HUES48 (cell line): ENCODE measurements around the gene RAB18.
A peak's percentile ranks its signal among the peaks of the same experiment; 100 is the strongest.

Experiments
- H3K27ac ChIP-seq: one replicate; pipeline ENCODE4 v1.7.0; 2013; ENCODE audit warnings: low read depth, low read length, inconsistent platforms
- H3K27me3 ChIP-seq: 2 replicates; pipeline ENCODE4 v1.6.1; 2013; ENCODE audit warnings: mild to moderate bottlenecking, low read length; ENCODE audit not compliant: control insufficient read depth, insufficient read depth
- H3K36me3 ChIP-seq: 2 replicates; pipeline ENCODE4 v1.6.1; 2013; ENCODE audit warnings: low read length; ENCODE audit not compliant: control insufficient read depth, insufficient read depth
- H3K4me1 ChIP-seq: 2 replicates; pipeline ENCODE4 v1.6.1; 2013; ENCODE audit warnings: mild to moderate bottlenecking, low read length; ENCODE audit not compliant: control insufficient read depth, insufficient read depth
- H3K4me3 ChIP-seq: 2 replicates; pipeline ENCODE4 v1.5.1; 2013; ENCODE audit warnings: mild to moderate bottlenecking, low read depth, low read length
- H3K9ac ChIP-seq: 2 replicates; pipeline ENCODE4 v1.6.1; 2013; ENCODE audit warnings: mild to moderate bottlenecking, low read depth, low read length, moderate library complexity
- H3K9me3 ChIP-seq: 2 replicates; pipeline ENCODE4 v1.6.1; 2013; ENCODE audit warnings: low read length; ENCODE audit not compliant: control insufficient read depth, insufficient read depth

Gene RAB18

GRCh38 chr10:27481486-27481885, 22.6 kb upstream of the RAB18 start:
- Histone ChIP-seq H3K9me3 (no peaks in the 10 kb centered on the region), H3K4me3 (no peak overlapping the region), H3K27ac (no peak overlapping the region), H3K4me1 (no peaks in the 10 kb centered on the region), H3K9ac (no peak overlapping the region), H3K36me3 (no peaks in the 10 kb centered on the region), H3K27me3 (no peaks in the 10 kb centered on the region)

GRCh38 chr10:27482984-27483956, 20.8 kb upstream of the RAB18 start:
- H3K27me3 ChIP-seq, result no peaks in the 10 kb centered on the region
- H3K27ac ChIP-seq, result no peak overlapping the region
- no peak overlapping the region for H3K4me3 ChIP-seq
- no peaks in the 10 kb centered on the region for H3K36me3 ChIP-seq
- no peaks in the 10 kb centered on the region for H3K9me3 ChIP-seq
- H3K9ac ChIP-seq, result no peak overlapping the region
- H3K4me1 ChIP-seq, result no peaks in the 10 kb centered on the region

- Histone ChIP-seq H3K36me3 (no peaks in the 10 kb centered on the region), H3K27me3 (no peaks in the 10 kb centered on the region), H3K4me3 (no peak overlapping the region), H3K9ac (no peak overlapping the region), H3K27ac (no peak overlapping the region), H3K4me1 (no peaks in the 10 kb centered on the region), H3K9me3 (peaks cover 6% of the 10 kb centered on the region; the same call in 1 of the 2 replicates)
Observed at GRCh38 chr10:27485368-27485767, 18.7 kb upstream of the RAB18 start.

- H3K4me3 ChIP-seq, result no peak overlapping the region
- no peak overlapping the region for H3K27ac ChIP-seq
- no peak overlapping the region for H3K9ac ChIP-seq
- peaks cover 10% of the 10 kb centered on the region for H3K9me3 ChIP-seq
- no peaks in the 10 kb centered on the region for H3K4me1 ChIP-seq
- H3K27me3 ChIP-seq, result no peaks in the 10 kb centered on the region
- no peaks in the 10 kb centered on the region for H3K36me3 ChIP-seq
Observed at GRCh38 chr10:27485986-27486385, 18.1 kb upstream of the RAB18 start.

GRCh38 chr10:27490807-27491206, 13.3 kb upstream of the RAB18 start:
- Histone ChIP-seq H3K27ac (no peak overlapping the region), H3K4me3 (no peak overlapping the region), H3K36me3 (no peaks in the 10 kb centered on the region), H3K9me3 (peaks cover 22% of the 10 kb centered on the region), H3K4me1 (no peaks in the 10 kb centered on the region), H3K27me3 (no peaks in the 10 kb centered on the region), H3K9ac (no peak overlapping the region)

- H3K9me3 ChIP-seq, result peaks cover 22% of the 10 kb centered on the region
- no peak overlapping the region for H3K27ac ChIP-seq
- H3K4me3 ChIP-seq, result no peak overlapping the region
- no peaks in the 10 kb centered on the region for H3K4me1 ChIP-seq
- no peak overlapping the region for H3K9ac ChIP-seq
- H3K36me3 ChIP-seq, result no peaks in the 10 kb centered on the region
- no peaks in the 10 kb centered on the region for H3K27me3 ChIP-seq
Observed at GRCh38 chr10:27494116-27494805, 9.8 kb upstream of the RAB18 start.

GRCh38 chr10:27496137-27496536, 8.0 kb upstream of the RAB18 start:
- H3K27ac ChIP-seq, result no peak overlapping the region
- H3K4me3 ChIP-seq, result no peak overlapping the region
- H3K4me1 ChIP-seq, result no peaks in the 10 kb centered on the region
- H3K9ac ChIP-seq, result no peak overlapping the region
- H3K36me3 ChIP-seq, result no peaks in the 10 kb centered on the region
- H3K9me3 ChIP-seq, result peaks cover 10% of the 10 kb centered on the region
- no peaks in the 10 kb centered on the region for H3K27me3 ChIP-seq

GRCh38 chr10:27500096-27500495, 4.0 kb upstream of the RAB18 start:
- Histone ChIP-seq H3K9me3 (no peaks in the 10 kb centered on the region), H3K4me3 (no peak overlapping the region), H3K36me3 (no peaks in the 10 kb centered on the region), H3K4me1 (peaks cover 7% of the 10 kb centered on the region; the same call in 1 of the 2 replicates), H3K27ac (no peak overlapping the region), H3K27me3 (no peaks in the 10 kb centered on the region), H3K9ac (no peak overlapping the region)

GRCh38 chr10:27500886-27501285, 3.2 kb upstream of the RAB18 start:
- Histone ChIP-seq H3K4me1 (peaks cover 9% of the 10 kb centered on the region; the same call in 1 of the 2 replicates), H3K27ac (no peak overlapping the region), H3K9me3 (no peaks in the 10 kb centered on the region), H3K9ac (no peak overlapping the region), H3K27me3 (no peaks in the 10 kb centered on the region), H3K36me3 (no peaks in the 10 kb centered on the region), H3K4me3 (no peak overlapping the region)

GRCh38 chr10:27503498-27504006, 552 bp upstream of the RAB18 start:
- H3K36me3 ChIP-seq, result no peaks in the 10 kb centered on the region
- peaks cover 9% of the 10 kb centered on the region; the same call in 1 of the 2 replicates for H3K4me1 ChIP-seq
- no peaks in the 10 kb centered on the region for H3K9me3 ChIP-seq
- no peak overlapping the region for H3K9ac ChIP-seq
- no peaks in the 10 kb centered on the region for H3K27me3 ChIP-seq
- peak overlapping the region; percentile 93 for H3K4me3 ChIP-seq
- H3K27ac ChIP-seq, result peak overlapping the region; percentile 46
